Mesendoderm (in vitro differentiated cells): ENCODE measurements around the gene PRDX3.

ENCODE experiments used
- DNase-seq: peaks from one replicate; pipeline ENCODE4 v3.0.0; 2013
- H2AK5ac ChIP-seq: 2 replicates; pipeline ENCODE4 v1.6.1; 2013; ENCODE audit warnings: low read length, inconsistent platforms
- H2BK120ac ChIP-seq: 2 replicates; pipeline ENCODE4 v1.6.1; 2013; ENCODE audit warnings: low read depth, mild to moderate bottlenecking, low read length, moderate library complexity, mixed read lengths
- H2BK15ac ChIP-seq: replicated peaks from 2 replicates; pipeline ENCODE4 v1.6.1; 2013; ENCODE audit warnings: low read depth, mild to moderate bottlenecking, moderate library complexity
- H2BK5ac ChIP-seq: 2 replicates; pipeline ENCODE4 v1.6.1; 2013; ENCODE audit warnings: low read length, inconsistent platforms
- H3K18ac ChIP-seq: 2 replicates; pipeline ENCODE4 v1.6.1; 2013; ENCODE audit warnings: mild to moderate bottlenecking, low read length, mixed read lengths
- H3K23ac ChIP-seq: one replicate; pipeline ENCODE4 v1.6.1; 2013; ENCODE audit warnings: low read length
- H3K27ac ChIP-seq: 2 replicates; pipeline ENCODE4 v1.5.1; 2013; ENCODE audit warnings: low read depth, mild to moderate bottlenecking, inconsistent platforms, low read length, moderate library complexity
- H3K27me3 ChIP-seq: 2 replicates; pipeline ENCODE4 v1.6.1; 2013; ENCODE audit warnings: low read length, control low read depth, mild to moderate bottlenecking, inconsistent platforms; ENCODE audit not compliant: insufficient read depth, poor library complexity
- H3K36me3 ChIP-seq: 2 replicates; pipeline ENCODE4 v1.6.1; 2013; ENCODE audit warnings: low read length, inconsistent platforms; ENCODE audit not compliant: control insufficient read depth, insufficient read depth
- H3K4ac ChIP-seq: one replicate; pipeline ENCODE4 v1.6.1; 2013; ENCODE audit warnings: low read depth, mild to moderate bottlenecking, low read length, moderate library complexity
- H3K4me1 ChIP-seq: 2 replicates; pipeline ENCODE4 v1.6.1; 2013; ENCODE audit warnings: low read depth, low read length, inconsistent platforms; ENCODE audit not compliant: control insufficient read depth
- H3K4me2 ChIP-seq: 2 replicates; pipeline ENCODE4 v1.6.1; 2013; ENCODE audit warnings: low read length
- H3K4me3 ChIP-seq: 2 replicates; pipeline ENCODE4 v1.5.1; 2013; ENCODE audit warnings: mild to moderate bottlenecking, low read length
- H3K56ac ChIP-seq: one replicate; pipeline ENCODE4 v1.6.1; 2013; ENCODE audit warnings: low read length
- H3K79me1 ChIP-seq: 2 replicates; pipeline ENCODE4 v1.6.1; 2013; ENCODE audit warnings: low read length, inconsistent platforms
- H3K79me2 ChIP-seq: 2 replicates; pipeline ENCODE4 v1.6.1; 2013; ENCODE audit warnings: mild to moderate bottlenecking, low read length; ENCODE audit not compliant: control insufficient read depth, insufficient read depth
- H3K9ac ChIP-seq: 2 replicates; pipeline ENCODE4 v1.6.1; 2013; ENCODE audit warnings: low read length, inconsistent platforms
- H4K5ac ChIP-seq: one replicate; pipeline ENCODE4 v1.6.1; 2013; ENCODE audit warnings: low read length
- H4K8ac ChIP-seq: one replicate; pipeline ENCODE4 v1.6.1; 2013; ENCODE audit warnings: low read depth, mild to moderate bottlenecking, control low read depth, low read length, moderate library complexity
- WGBS: extraction: QIAGEN DNeasy Blood & Tissue Kit; methylation state at CpG from one replicate; pipeline ENCODE4 v1.1.7; 2013; ENCODE audit warnings: low lambda C conversion rate, missing lambda C conversion rate; ENCODE audit not compliant: insufficient coverage; ENCODE audit errors: extremely low coverage; 5-methylcytosine and 5-hydroxymethylcytosine counted together

PRDX3 gene

DNA sequence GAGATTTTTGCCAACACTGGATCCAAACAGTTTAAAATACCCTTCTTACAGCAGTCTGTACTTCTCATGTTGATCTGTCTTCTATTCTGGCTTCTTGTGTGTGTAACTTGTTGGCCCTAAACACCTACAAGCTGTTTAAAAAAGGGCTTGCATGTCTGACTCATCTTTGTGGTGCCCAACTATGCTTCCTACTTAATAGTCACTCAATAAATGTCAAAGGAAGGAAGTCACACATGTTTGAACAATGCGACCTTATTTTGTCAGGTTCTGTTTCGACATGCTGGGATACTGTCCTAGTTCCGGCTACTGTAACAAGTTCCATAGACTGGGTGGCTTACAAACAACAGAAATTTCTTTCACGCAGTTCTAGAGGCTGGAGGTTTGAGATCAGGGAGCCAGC is 19.3 kb upstream of the PRDX3 start:
- Histone ChIP-seq H3K27ac (no peak overlapping the region), H3K4me3 (no peak overlapping the region)
- no CpG with 5 or more reads among the region's 4 CpGs for whole genome bisulfite sequencing

GRCh38 chr10:119191881-119192280 is 13.3 kb upstream of the PRDX3 start:
- Histone ChIP-seq H2BK120ac (no peak overlapping the region), H3K18ac (no peak overlapping the region), H3K56ac (no peak overlapping the region), H2BK15ac (no peak overlapping the region), H3K27ac (no peak overlapping the region), H4K8ac (no peak overlapping the region), H4K5ac (no peak overlapping the region), H3K4me3 (no peak overlapping the region), H3K79me1 (no peaks in the 10 kb centered on the region), H3K9ac (no peak overlapping the region), H3K27me3 (no peaks in the 10 kb centered on the region), H2AK5ac (no peak overlapping the region), H3K36me3 (no peaks in the 10 kb centered on the region), H2BK5ac (no peak overlapping the region), H3K79me2 (no peaks in the 10 kb centered on the region), H3K4ac (no peak overlapping the region), H3K4me1 (no peaks in the 10 kb centered on the region), H3K23ac (no peak overlapping the region), H3K4me2 (no peak overlapping the region)
- DNase-seq, result peak; percentile 46
- WGBS, result no CpG with 5 or more reads among the region's 4 CpGs

More for the DNA sequence above, 19.3 kb upstream of the PRDX3 start:
- DNase-seq, result no peak
- H3K56ac ChIP-seq, result no peak overlapping the region
- no peak overlapping the region for H3K9ac ChIP-seq
- H2BK120ac ChIP-seq, result no peak overlapping the region
- no peak overlapping the region for H3K4ac ChIP-seq
- H3K79me2 ChIP-seq, result no peaks in the 10 kb centered on the region
- no peak overlapping the region for H2BK15ac ChIP-seq
- H3K27me3 ChIP-seq, result no peaks in the 10 kb centered on the region
- H3K4me2 ChIP-seq, result no peak overlapping the region
- H3K18ac ChIP-seq, result no peak overlapping the region
- no peaks in the 10 kb centered on the region for H3K79me1 ChIP-seq
- H3K23ac ChIP-seq, result no peak overlapping the region
- no peak overlapping the region for H4K8ac ChIP-seq
- no peak overlapping the region for H4K5ac ChIP-seq
- no peak overlapping the region for H2AK5ac ChIP-seq
- H2BK5ac ChIP-seq, result no peak overlapping the region
- no peaks in the 10 kb centered on the region for H3K36me3 ChIP-seq
- H3K4me1 ChIP-seq, result no peaks in the 10 kb centered on the region

- no peaks in the 10 kb centered on the region for H3K79me2 ChIP-seq
- DNase-seq, result no peak
- H4K8ac ChIP-seq, result no peak overlapping the region
- no peak overlapping the region for H2AK5ac ChIP-seq
- no peaks in the 10 kb centered on the region for H3K79me1 ChIP-seq
- no CpG with 5 or more reads among the region's 5 CpGs for WGBS
- no peaks in the 10 kb centered on the region for H3K27me3 ChIP-seq
- H3K4ac ChIP-seq, result no peak overlapping the region
- no peak overlapping the region for H3K9ac ChIP-seq
- H3K18ac ChIP-seq, result no peak overlapping the region
- no peak overlapping the region for H2BK15ac ChIP-seq
- no peak overlapping the region for H4K5ac ChIP-seq
- H3K23ac ChIP-seq, result no peak overlapping the region
- no peaks in the 10 kb centered on the region for H3K36me3 ChIP-seq
- H3K4me1 ChIP-seq, result no peaks in the 10 kb centered on the region
- H3K4me3 ChIP-seq, result no peak overlapping the region
- no peak overlapping the region for H2BK5ac ChIP-seq
- no peak overlapping the region for H3K4me2 ChIP-seq
- H3K27ac ChIP-seq, result no peak overlapping the region
- H2BK120ac ChIP-seq, result no peak overlapping the region
- no peak overlapping the region for H3K56ac ChIP-seq
Measured at GRCh38 chr10:119190954-119191785, 12.6 kb upstream of the PRDX3 start.

GRCh38 chr10:119190353-119190752 is 11.7 kb upstream of the PRDX3 start:
- Histone ChIP-seq H3K79me1 (no peaks in the 10 kb centered on the region), H2BK120ac (no peak overlapping the region), H3K4me3 (no peak overlapping the region), H3K36me3 (no peaks in the 10 kb centered on the region), H3K18ac (no peak overlapping the region), H3K9ac (no peak overlapping the region), H2AK5ac (no peak overlapping the region), H4K8ac (no peak overlapping the region), H3K27ac (no peak overlapping the region), H3K27me3 (no peaks in the 10 kb centered on the region), H3K23ac (no peak overlapping the region), H3K4me1 (no peaks in the 10 kb centered on the region), H3K4ac (no peak overlapping the region), H2BK15ac (no peak overlapping the region), H3K4me2 (no peak overlapping the region), H2BK5ac (no peak overlapping the region), H3K79me2 (no peaks in the 10 kb centered on the region), H4K5ac (no peak overlapping the region), H3K56ac (no peak overlapping the region)
- no CpG with 5 or more reads among the region's 4 CpGs for WGBS
- peak; percentile 73 for DNase-seq

- WGBS, result no CpG with 5 or more reads among the region's 3 CpGs
- H3K23ac ChIP-seq, result no peak overlapping the region
Measured at GRCh38 chr10:119189811-119190282, 11.2 kb upstream of the PRDX3 start.

More at GRCh38 chr10:119189811-119190282, 11.2 kb upstream of the PRDX3 start:
- H2BK5ac ChIP-seq, result no peak overlapping the region
- H2BK15ac ChIP-seq, result no peak overlapping the region
- DNase-seq, result no peak
- no peak overlapping the region for H4K5ac ChIP-seq
- H3K27ac ChIP-seq, result no peak overlapping the region
- no peak overlapping the region for H3K56ac ChIP-seq
- no peak overlapping the region for H3K9ac ChIP-seq
- H2AK5ac ChIP-seq, result no peak overlapping the region
- no peak overlapping the region for H3K4me3 ChIP-seq
- no peak overlapping the region for H3K4ac ChIP-seq
- H2BK120ac ChIP-seq, result no peak overlapping the region
- no peaks in the 10 kb centered on the region for H3K36me3 ChIP-seq
- no peak overlapping the region for H4K8ac ChIP-seq
- no peaks in the 10 kb centered on the region for H3K4me1 ChIP-seq
- no peak overlapping the region for H3K4me2 ChIP-seq
- H3K79me1 ChIP-seq, result no peaks in the 10 kb centered on the region
- H3K79me2 ChIP-seq, result no peaks in the 10 kb centered on the region
- no peaks in the 10 kb centered on the region for H3K27me3 ChIP-seq
- H3K18ac ChIP-seq, result no peak overlapping the region
